Thyroid gland (tissue), 4 donors: Measurements from ENCODE around the gene INPP5A.

Experiments
- POLR2A ChIP-seq, 2 donors: fragments of 450-650 bp; IDR thresholded peaks; one replicate each; pipeline ENCODE4 v1.6.1; 2017; ENCODE audit warnings: antibody characterized with exemption in 2 of 2, mild to moderate bottlenecking in 2 of 2, moderate library complexity in 1 of 2
- TF ChIP-seq, protein P1 (sequence below), 6 experiments: fragments of 200-600 bp in 3 of 6; fragments of 450-650 bp in 3 of 6; sonication (generic) in 3 of 6; IDR thresholded peaks; one replicate each; pipeline ENCODE4 v1.5.1; 2016 to 2019; ENCODE audit warnings: antibody characterized with exemption in 6 of 6, mild to moderate bottlenecking in 2 of 6, inconsistent platforms in 1 of 6, moderate library complexity in 1 of 6

DNA sequence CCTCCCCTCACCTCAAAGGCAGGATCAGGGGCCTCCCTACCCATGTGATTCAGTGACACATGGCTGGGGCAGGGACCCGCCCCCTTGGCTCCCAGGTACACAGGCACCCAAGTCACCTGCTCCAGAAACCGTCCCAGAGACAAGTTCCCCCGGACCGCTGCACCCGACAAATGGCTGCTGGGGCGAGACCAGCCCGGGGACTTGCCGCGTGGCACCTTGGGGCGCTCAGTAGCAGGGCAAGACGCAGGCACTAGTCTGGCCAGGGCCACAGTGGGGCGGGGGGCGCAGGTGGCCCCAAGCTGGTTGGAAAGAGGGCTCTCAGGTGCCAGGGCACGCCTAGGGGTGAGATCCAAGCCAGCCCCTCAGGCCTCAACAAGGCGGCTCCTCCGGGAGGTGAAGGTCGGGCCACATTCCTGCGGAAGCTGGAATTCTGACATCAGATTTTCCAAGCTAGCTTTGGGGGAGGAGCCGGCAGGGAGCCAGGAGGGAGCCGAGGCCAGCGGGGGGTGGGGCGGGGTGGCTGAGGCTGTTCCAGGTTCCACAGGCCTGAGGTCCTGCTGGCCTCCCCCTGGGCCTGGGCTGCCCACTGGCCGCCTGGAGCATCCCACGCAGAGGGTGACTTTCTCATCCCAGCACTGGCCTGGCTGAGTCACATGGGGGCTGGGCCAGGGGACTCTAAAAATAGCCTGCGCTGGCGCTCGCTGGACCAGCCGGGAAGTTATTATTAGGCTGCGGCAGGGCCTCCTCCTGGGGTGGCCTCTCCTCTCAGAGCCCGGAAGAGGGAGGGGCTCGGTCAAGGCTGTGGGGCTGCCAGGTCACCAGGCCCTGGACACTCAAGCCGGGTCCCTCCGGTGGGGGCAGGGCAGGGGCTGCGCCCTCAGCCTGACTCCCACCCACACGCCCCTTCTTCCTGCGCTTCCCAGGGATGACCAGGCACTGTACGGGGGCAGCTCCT lies 20.5 kb upstream of the INPP5A start:
- TF ChIP-seq, protein P1, sequence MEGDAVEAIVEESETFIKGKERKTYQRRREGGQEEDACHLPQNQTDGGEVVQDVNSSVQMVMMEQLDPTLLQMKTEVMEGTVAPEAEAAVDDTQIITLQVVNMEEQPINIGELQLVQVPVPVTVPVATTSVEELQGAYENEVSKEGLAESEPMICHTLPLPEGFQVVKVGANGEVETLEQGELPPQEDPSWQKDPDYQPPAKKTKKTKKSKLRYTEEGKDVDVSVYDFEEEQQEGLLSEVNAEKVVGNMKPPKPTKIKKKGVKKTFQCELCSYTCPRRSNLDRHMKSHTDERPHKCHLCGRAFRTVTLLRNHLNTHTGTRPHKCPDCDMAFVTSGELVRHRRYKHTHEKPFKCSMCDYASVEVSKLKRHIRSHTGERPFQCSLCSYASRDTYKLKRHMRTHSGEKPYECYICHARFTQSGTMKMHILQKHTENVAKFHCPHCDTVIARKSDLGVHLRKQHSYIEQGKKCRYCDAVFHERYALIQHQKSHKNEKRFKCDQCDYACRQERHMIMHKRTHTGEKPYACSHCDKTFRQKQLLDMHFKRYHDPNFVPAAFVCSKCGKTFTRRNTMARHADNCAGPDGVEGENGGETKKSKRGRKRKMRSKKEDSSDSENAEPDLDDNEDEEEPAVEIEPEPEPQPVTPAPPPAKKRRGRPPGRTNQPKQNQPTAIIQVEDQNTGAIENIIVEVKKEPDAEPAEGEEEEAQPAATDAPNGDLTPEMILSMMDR (IDR thresholded peaks at IDR 0.05), result no peak
- TF ChIP-seq POLR2A (IDR thresholded peaks at IDR 0.05), result no peak
